COLO829 (cell line): ENCODE data around the gene GDF2.

Experiments used
- DNase-seq: peaks from one replicate; pipeline ENCODE4 v3.0.0; 2012; ENCODE audit warnings: low spot score

GDF2 gene

DNA sequence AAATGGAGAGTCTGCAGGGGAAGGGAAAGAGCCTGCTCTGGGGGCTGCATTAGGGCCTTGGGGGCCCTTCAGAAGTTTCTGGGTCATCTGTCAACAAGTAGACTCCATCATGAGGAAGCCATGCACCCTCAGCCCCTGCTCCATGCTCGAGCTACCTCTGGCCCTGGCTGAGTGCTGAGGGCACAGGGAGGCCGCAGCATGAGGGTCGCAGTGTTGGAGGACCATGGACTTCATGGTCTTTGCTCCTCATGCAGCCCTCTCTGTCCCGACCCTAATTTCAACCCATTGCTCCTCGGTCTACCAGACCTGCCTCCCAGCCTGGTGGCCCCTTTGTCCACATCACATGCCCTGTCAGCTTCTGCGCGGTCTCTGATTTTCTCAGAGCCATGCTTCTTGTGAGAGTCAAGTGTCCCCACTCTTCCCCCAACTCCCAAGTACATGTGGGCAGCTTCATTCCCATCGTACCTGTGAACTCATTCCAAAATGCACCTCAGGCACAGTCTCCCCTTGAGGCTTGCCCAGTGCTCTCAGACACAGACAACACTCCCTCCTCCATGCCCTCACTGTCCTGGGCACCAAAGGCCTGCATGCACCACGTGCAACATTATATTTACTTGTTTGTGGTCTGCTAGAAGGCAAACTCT lies 47.1 kb downstream of the GDF2 start:
- no peak for DNase-seq

DNA sequence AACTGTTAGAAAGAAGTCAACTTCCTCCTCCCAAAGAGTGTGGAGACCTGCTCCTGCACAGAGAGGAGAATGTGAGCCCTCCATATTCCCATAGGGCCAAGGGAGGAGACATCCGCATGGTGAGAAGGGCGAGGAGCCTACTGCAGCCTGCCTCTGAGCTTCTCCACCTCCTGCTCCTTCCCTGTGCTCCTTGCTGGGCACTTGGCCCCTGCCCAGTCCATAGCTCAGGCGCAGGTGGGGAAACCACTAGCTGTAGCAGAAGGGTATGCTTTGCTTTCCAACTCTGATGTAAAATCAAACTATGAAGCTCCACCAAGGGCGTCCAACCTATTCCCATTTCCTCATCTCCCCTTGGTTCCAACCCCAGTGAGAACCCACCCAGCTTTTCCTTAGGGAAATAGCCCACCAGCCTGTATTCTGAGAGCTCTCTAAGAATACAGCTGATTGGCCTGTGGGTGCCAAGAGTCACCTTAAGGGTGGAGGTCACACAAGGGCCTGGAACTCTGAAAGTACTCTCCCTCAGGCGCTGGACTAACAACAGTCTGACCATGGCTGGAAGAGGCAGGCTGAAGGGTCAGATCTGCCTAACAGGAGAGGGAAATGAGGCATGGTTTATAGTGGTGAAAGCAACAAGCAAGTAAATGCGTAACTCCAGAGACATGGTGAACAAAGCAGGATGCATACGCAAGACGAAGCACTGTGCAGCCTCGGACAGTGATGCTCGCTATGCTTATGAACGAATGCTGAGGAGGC lies 47.9 kb downstream of the GDF2 start:
- DNase-seq: no peak

DNA sequence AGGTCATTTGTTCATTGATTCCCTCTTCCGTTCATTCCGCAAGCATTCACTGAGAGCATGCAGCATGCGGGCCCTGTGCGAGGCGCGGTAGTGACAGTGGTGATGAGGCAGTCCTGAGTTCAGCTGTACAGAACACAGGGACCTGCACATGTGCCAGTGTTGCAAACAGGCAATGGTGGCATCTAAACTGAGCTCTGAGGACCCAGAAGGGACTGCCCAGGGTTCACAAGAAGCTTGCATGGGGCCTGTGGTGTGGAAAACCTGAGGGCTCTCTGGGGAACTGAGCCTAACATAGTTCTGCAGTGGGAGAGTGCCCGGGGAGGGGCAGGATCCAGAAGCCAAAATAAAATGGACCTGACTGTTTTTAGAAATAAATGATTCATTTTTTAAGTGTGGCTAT lies 48.6 kb downstream of the GDF2 start:
- no peak for DNase-seq

DNA sequence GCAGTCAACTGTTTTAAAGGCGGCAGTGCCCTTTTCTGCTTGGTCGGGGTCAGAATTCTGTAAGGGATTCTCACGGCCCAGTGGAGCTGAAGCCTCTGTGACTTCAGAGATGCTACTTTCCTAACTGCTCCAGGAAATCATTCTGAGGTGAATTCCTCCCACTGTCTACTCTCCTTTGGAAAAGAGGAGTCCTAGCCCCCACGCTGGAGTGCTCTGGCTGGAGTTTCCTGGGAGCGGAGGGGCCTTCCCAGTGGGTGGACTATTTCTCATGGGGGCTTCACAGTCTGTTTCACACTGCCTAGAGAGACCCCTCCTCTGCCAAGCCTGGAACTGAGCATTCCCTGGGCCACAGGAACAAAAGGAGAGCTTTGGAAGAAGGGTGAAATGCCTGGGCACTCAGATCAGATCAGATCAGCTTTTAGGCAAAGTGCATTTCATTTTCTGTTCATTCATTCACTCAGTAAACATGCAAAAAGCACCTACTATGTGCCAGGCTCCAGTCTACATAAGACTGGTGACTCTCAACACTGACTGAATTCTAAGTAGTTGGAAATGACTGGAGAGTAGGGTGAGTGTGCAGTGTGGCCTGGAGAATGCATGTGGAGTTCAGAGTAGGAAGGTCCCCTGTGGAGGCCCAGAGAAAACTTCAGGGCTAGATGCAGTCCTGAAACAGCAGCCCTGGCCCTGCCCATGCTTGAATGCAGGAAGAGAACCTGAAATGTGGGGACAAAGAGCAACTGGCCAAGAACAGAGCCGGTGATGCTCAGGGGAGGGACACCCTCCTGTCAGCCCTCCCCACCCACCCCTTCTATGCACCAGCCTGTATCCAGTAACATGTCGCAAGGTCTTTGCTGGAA lies 49.6 kb downstream of the GDF2 start:
- no peak for DNase-seq

DNA sequence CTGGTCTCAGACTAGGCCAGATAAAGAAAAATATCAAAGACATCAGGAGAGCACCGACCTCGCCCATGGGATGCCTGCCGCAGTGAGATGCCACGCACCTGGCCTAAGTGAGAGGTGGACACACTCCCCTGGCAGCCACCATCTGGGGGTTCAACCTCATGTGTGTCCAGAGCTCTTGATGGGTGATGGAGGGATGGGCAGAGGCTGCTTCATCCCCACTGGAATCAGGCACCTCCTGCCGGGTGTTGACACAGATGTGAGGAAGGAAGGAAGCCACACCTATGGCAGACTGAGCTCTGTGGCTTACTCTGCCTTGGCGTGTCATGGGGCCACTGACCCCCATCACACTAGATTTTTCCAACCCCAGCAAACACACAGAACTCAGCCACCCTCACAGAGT lies 50.5 kb downstream of the GDF2 start:
- DNase-seq: no peak

DNA sequence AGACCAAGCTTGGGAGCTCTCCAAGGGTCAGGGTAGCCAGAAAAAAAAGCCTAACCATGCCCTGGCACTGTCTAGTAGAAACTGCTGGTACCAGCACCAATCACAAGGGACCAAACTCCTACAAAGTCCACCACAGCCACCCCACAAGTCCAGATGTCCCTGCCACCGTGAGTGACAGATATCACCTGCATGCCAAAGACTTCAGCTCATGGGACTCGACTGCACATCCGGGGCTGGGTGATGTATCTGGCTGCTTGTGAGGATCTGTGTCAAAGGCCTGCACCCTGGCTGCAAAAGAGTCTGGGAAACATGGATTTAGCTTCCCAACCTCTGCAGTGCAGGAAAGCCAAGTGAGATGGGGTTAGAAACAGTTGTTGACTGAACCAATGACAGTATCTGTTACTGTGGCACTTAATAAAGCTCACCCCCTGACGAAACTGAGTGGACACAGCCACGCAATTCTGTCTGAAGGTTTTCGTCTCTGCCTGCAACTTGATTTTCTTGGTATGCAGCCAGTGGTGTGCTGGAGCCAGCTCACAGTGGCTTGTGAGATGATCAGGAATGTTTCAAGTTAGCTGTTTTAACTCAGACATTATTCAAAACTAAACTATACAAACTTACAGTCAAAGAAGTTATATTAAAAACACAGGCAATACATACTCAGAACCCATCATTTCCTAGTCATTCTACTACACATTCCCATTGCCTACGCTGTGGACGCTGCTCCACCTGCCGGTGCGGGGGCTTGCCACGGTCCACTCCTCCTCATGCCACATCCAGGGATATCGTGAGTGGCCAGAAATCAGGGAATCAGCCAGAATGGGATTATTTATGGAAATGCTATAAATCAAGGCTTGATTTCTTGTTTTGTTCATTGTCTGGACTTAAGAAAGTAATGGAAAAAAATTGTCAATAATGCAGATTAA lies 52.6 kb downstream of the GDF2 start:
- no peak for DNase-seq

DNA sequence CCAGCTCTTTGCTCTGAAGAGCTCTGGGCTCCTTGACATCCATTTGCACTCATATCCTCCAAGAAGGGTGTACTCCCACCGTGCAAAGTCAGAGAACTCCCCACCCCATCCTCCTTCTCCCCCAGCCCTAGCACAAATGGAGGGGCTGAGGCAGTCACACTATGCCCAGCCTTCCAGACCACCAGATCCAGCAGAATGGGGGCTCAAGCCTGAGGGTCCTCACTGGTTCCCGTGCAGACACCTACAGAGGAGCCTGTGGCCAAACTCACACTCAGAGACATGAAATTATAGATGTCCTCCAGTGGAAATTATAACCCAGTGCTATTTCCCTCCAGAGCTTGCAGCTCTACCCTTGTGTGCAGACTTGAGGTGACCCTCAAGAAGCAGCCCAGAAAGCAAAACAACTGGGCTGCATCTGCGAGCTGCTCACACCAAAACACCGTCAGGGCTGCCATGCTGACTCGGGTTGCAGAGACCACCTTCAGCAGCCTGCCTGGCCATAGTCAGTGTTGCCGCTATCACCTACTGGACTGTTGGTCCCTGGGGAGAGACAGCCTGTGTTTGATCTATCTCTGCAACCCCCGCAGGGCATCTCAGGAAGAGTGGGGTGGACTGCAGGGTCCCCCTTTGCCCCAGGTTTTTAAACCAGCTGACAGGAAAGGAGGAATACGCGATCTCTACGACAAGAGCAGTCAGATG lies 54.4 kb downstream of the GDF2 start:
- DNase-seq: no peak
